GM12878 (cell line): ENCODE measurements around the gene AGFG1. TPM values are rescaled to one million over a fixed set of nuclear protein-coding genes. Genes with fewer than 3 reads are reported as not detected.

Source experiments
- ATAC-seq: fragments of 200-7000 bp; cut with Tn5 transposase; 3 replicates; pipeline ENCODE4 v1.9.1; 2020; ENCODE audit warnings: mild to moderate bottlenecking, moderate library complexity
- BruUV-seq: library from RNA; stranded (reverse); fragments of 400-500 nt; replicated peaks from 2 replicates; lab custom pipeline; 2021; lab: Mats Ljungman, UMichigan
- CTCF ChIA-PET: fragments of 300-600 bp; sonication (Branson Sonifier 250); formaldehyde crosslinking; extraction: SDS; loops from one replicate; lab custom pipeline; 2021; ENCODE audit warnings: inconsistent platforms; lab: Yijun Ruan, JAX
- POLR2A ChIA-PET: fragments of 350-600 bp; formaldehyde crosslinking; extraction: SDS; loops from one replicate; lab custom pipeline; 2021; ENCODE audit warnings: inconsistent platforms; lab: Charles Lee
- RAD21 ChIA-PET: fragments of 300-600 bp; sonication (Branson Sonifier 250); formaldehyde crosslinking; loops from one replicate; lab custom pipeline; 2023; ENCODE audit warnings: antibody characterized with exemption; ENCODE audit not compliant: unreplicated experiment; lab: Charles Lee
- SMC1A ChIA-PET: fragments of 300-600 bp; sonication (Branson Sonifier 250); formaldehyde crosslinking; loops from one replicate; lab custom pipeline; 2023; ENCODE audit not compliant: unreplicated experiment, uncharacterized antibody; lab: Charles Lee
- DNase-seq: peaks from one replicate; pipeline ENCODE4 v3.0.0-alpha.2; 2011; ENCODE audit warnings: low read depth, low spot score
- FAIRE-seq: peaks from 3 replicates; lab custom pipeline; 2011; peaks lifted over from hg19 to GRCh38; lab: Jason Lieb, UNC
- H2AFZ ChIP-seq: 2 replicates; pipeline ENCODE4 v1.6.0; 2011; ENCODE audit warnings: low read depth, low read length, control low read depth; ENCODE audit not compliant: control insufficient read depth
- H3K27ac ChIP-seq: 2 replicates; pipeline ENCODE4 v1.5.1; 2011; ENCODE audit warnings: control low read depth; ENCODE audit not compliant: control insufficient read depth, insufficient read depth
- H3K27me3 ChIP-seq, 2 experiments: replicated peaks in 1 of 2; 2 replicates each; pipeline versions ENCODE4 v1.6.0 to v1.6.1; 2011; ENCODE audit warnings: low read length in 1 of 2; ENCODE audit not compliant: control insufficient read depth in 2 of 2, insufficient read depth in 2 of 2
- H3K36me3 ChIP-seq, 2 experiments: 2 replicates each; pipeline ENCODE4 v1.5.1; 2011; ENCODE audit warnings: low read length in 1 of 2; ENCODE audit not compliant: control insufficient read depth in 2 of 2, insufficient read depth in 2 of 2
- H3K4me1 ChIP-seq: 2 replicates; pipeline ENCODE4 v1.6.1; 2011; ENCODE audit warnings: mild to moderate bottlenecking, low read length, moderate library complexity, mixed read lengths; ENCODE audit not compliant: control insufficient read depth, insufficient read depth
- H3K4me2 ChIP-seq: 2 replicates; pipeline ENCODE4 v1.6.0; 2011; ENCODE audit warnings: control low read depth; ENCODE audit not compliant: control insufficient read depth, insufficient read depth
- H3K4me3 ChIP-seq: fragments of 200-600 bp; sonication (generic); 2 replicates; pipeline ENCODE4 v1.5.1; 2016
- H3K79me2 ChIP-seq: 2 replicates; pipeline ENCODE4 v1.6.0; 2011; ENCODE audit warnings: low read length; ENCODE audit not compliant: control insufficient read depth, insufficient read depth
- H3K9ac ChIP-seq: 2 replicates; pipeline ENCODE4 v1.8.0; 2011; ENCODE audit warnings: low read length, control low read depth, mixed read lengths; ENCODE audit not compliant: control insufficient read depth, insufficient read depth
- H3K9me3 ChIP-seq: replicated peaks from 3 replicates; pipeline ENCODE4 v1.5.1; 2011; ENCODE audit warnings: mild to moderate bottlenecking, low read length; ENCODE audit not compliant: control insufficient read depth, insufficient read depth
- H4K20me1 ChIP-seq: 2 replicates; pipeline ENCODE4 v1.6.0; 2011; ENCODE audit not compliant: control insufficient read depth, insufficient read depth
- CEBPB ChIP-seq, 2 experiments: fragments of 150-350 bp in 1 of 2; IDR thresholded peaks; 2 replicates each; pipeline ENCODE4 v1.6.1; 2012 to 2014; ENCODE audit warnings: low read depth in 2 of 2, low read length in 2 of 2, borderline replicate concordance in 1 of 2, inconsistent platforms in 1 of 2
- E2F8 ChIP-seq: fragments of 450-650 bp; IDR thresholded peaks from 2 replicates; pipeline ENCODE4 v1.6.1; 2018; ENCODE audit warnings: mild to moderate bottlenecking, low read depth, moderate library complexity; ENCODE audit not compliant: partially characterized antibody
- FOXK2 ChIP-seq: fragments of 450-650 bp; IDR thresholded peaks from 2 replicates; pipeline ENCODE4 v1.6.1; 2017; ENCODE audit warnings: mild to moderate bottlenecking, moderate library complexity
- GATAD2B ChIP-seq: fragments of 450-650 bp; conservative IDR thresholded peaks from 2 replicates; pipeline ENCODE4 v1.6.1; 2017; ENCODE audit warnings: low read depth, mild to moderate bottlenecking, moderate library complexity
- HSF1 ChIP-seq: fragments of 150-350 bp; IDR thresholded peaks from 2 replicates; pipeline ENCODE4 v1.6.1; 2014; ENCODE audit warnings: mild to moderate bottlenecking, low read depth, low read length
- MAX ChIP-seq: IDR thresholded peaks from 2 replicates; pipeline ENCODE4 v1.6.1; 2012; ENCODE audit warnings: low read depth, low read length, improper control_type of control experiment
- MYC ChIP-seq: IDR thresholded peaks from 2 replicates; pipeline ENCODE4 v1.6.1; 2011; ENCODE audit warnings: mild to moderate bottlenecking, low read length, moderate library complexity, inconsistent platforms; ENCODE audit not compliant: insufficient read depth, insufficient replicate concordance, insufficient read length, severe bottlenecking
- NFYA ChIP-seq: IDR thresholded peaks from 2 replicates; pipeline ENCODE4 v1.6.1; 2011; ENCODE audit warnings: low read depth, mild to moderate bottlenecking, low read length, improper control_type of control experiment, borderline replicate concordance
- NFYB ChIP-seq: IDR thresholded peaks from 2 replicates; pipeline ENCODE4 v1.6.1; 2011; ENCODE audit warnings: low read depth, mild to moderate bottlenecking, low read length, improper control_type of control experiment, moderate library complexity; ENCODE audit not compliant: insufficient read depth
- RBBP5 ChIP-seq: fragments of 200-600 bp; sonication (generic); conservative IDR thresholded peaks from 2 replicates; pipeline ENCODE4 v1.6.1; 2016
- SKIL ChIP-seq: fragments of 450-650 bp; IDR thresholded peaks from 2 replicates; pipeline ENCODE4 v1.6.1; 2017; ENCODE audit warnings: mild to moderate bottlenecking, low read depth, inconsistent platforms; ENCODE audit not compliant: poor library complexity, severe bottlenecking
- SREBF1 ChIP-seq: IDR thresholded peaks from 2 replicates; pipeline ENCODE4 v1.6.1; 2012; ENCODE audit warnings: mild to moderate bottlenecking, low read length
- SRF ChIP-seq, 2 experiments: IDR thresholded peaks; 2 replicates each; pipeline ENCODE4 v1.6.1; 2011; ENCODE audit warnings: low read depth in 2 of 2, low read length in 2 of 2, mild to moderate bottlenecking in 1 of 2, moderate library complexity in 1 of 2
- SUPT20H ChIP-seq: IDR thresholded peaks from 2 replicates; pipeline ENCODE4 v1.6.1; 2011; ENCODE audit warnings: low read depth, mild to moderate bottlenecking, low read length, moderate library complexity, borderline replicate concordance; ENCODE audit not compliant: control insufficient read depth
- TCF12 ChIP-seq: IDR thresholded peaks from 2 replicates; pipeline ENCODE4 v1.6.1; 2011; ENCODE audit warnings: low read depth, mild to moderate bottlenecking, low read length
- WGBS: methylation state at CpG from one replicate; pipeline ENCODE4 v1.1.6; 2016; ENCODE audit warnings: low lambda C conversion rate; ENCODE audit not compliant: insufficient replicate concordance, insufficient coverage; ENCODE audit errors: missing lambda C conversion rate; 5-methylcytosine and 5-hydroxymethylcytosine counted together
- in situ Hi-C: fragments of 300-500 bp; cut with MboI; formaldehyde crosslinking; loops from 9 replicates; pipeline ENCODE4 v1.14.3; 2018; ENCODE audit warnings: mixed read lengths
- intact Hi-C: fragments of 100-400 bp; cut with micrococcal nuclease; formaldehyde crosslinking; loops from one replicate; pipeline ENCODE4 v1.14.2; 2022; ENCODE audit not compliant: unreplicated experiment
- polyA plus RNA-seq, 11 experiments: library from polyadenylated mRNA; depleted of rRNA in 4 of 11; unstranded in 6 of 11; stranded (reverse) in 5 of 11; fragments of >200 nt; fragmentation: Nextera tagmentation in 4 of 11; fragmentation: Illumina TruSeq in 1 of 11; extraction: Ambion mirVana in 4 of 11; extraction: Trizol in 1 of 11; gene quantifications; 1 replicate in 1 of 11; 2 replicates in 10 of 11; pipeline versions ENCODE4 v1.2.1 to v1.2.3, GENCODE V29; 2011 to 2016; ENCODE audit warnings: inconsistent platforms in 2 of 11, missing spikeins in 2 of 11, low read depth in 1 of 11
- total RNA-seq, 4 experiments: library from RNA; depleted of rRNA in 3 of 4; stranded (reverse); fragments of >200 nt in 3 of 4; fragmentation: Illumina TruSeq in 1 of 4; extraction: Trizol in 1 of 4; gene quantifications; 2 replicates each; pipeline versions ENCODE4 v1.2.1 to v1.2.3, GENCODE V29; 2013 to 2021

Gene AGFG1
- total and polyA plus RNA-seq, 10 of the 15 experiments (the other 5 are each of a cell fraction or from before 2014, with no cell fraction given), result 7.3 to 243 (median 81.7) TPM

- TF ChIP-seq GATAD2B (no peak), SUPT20H (no peak), FOXK2 (no peak), MAX (no peak), CEBPB (IDR thresholded peaks at IDR 0.05; ENCODE audit: borderline replicate concordance in 1 of 2, low read depth in 2 of 2, low read length in 2 of 2) (no peak), SREBF1 (no peak), RBBP5 (no peak), HSF1 (no peak)
- TF ChIP-seq, all 136 proteins: peak for 0
Observed at GRCh38 chr2:227485429-227485828, 13.5 kb downstream of the AGFG1 start (continued).

GRCh38 chr2:227486688-227487087 is 14.7 kb downstream of the AGFG1 start:
- in situ Hi-C loops (no loop called here), intact Hi-C loops (no loop called here)
- ChIA-PET CTCF (no interaction called here), POLR2A (no interaction called here), SMC1A (interaction anchor here (0.9 to 2.8 kb wide), 3 partner anchors 11 to 16 kb away, joined by 3 to 12 read pairs (median 4); no protein-coding TSS in a partner anchor), RAD21 (no interaction called here)
- no peak for DNase-seq
- Histone ChIP-seq H3K4me3 (no peak overlapping the region), H4K20me1 (no peaks in the 10 kb centered on the region), H3K79me2 (peaks cover 94% of the 10 kb centered on the region), H3K27me3 (no peaks in the 10 kb centered on the region), H3K9me3 (peaks cover 3% of the 10 kb centered on the region; the same call in 2 of the 3 replicates), H3K4me1 (peaks cover 18% of the 10 kb centered on the region; the same call in 1 of the 2 replicates), H3K36me3 (no peaks in the 10 kb centered on the region), H3K27ac (no peak overlapping the region), H3K9ac (no peak overlapping the region), H2AFZ (no peak overlapping the region), H3K4me2 (peak overlapping the region; percentile 15; the same call in 1 of the 2 replicates)
- BruUV-seq, result no TSS peak
- 96% methylated on average over 2 of the region's 2 CpGs for WGBS
- no peak for ATAC-seq
- FAIRE-seq, result no peak
- TF ChIP-seq SKIL, result no peak
- no peak for TF ChIP-seq NFYB
- TF ChIP-seq SRF (IDR thresholded peaks at IDR 0.05; ENCODE audit: low read depth in 2 of 2, low read length in 2 of 2), result no peak
- no peak for TF ChIP-seq MYC
- no peak for TF ChIP-seq NFYA
- no peak for TF ChIP-seq TCF12
- no peak for TF ChIP-seq E2F8
